K562 (cell line): ENCODE data around the gene MFAP3L. TPM values are rescaled to one million over a fixed set of nuclear protein-coding genes. Genes with fewer than 3 reads are reported as not detected.

Source experiments
- ATF1 ChIP-seq, 2 experiments: fragments of 450-650 bp in 1 of 2; IDR thresholded peaks; 2 replicates each; pipeline ENCODE4 v1.6.1; 2016; ENCODE audit warnings: missing compliant biosample characterization in 1 of 2, missing genetic modification characterization in 1 of 2
- NUFIP1 ChIP-seq: fragments of 450-650 bp; IDR thresholded peaks from 2 replicates; pipeline ENCODE4 v1.6.1; 2018; ENCODE audit not compliant: partially characterized antibody
- TAL1 ChIP-seq: fragments of 450-650 bp; IDR thresholded peaks from 2 replicates; pipeline ENCODE4 v1.6.1; 2016; ENCODE audit warnings: mild to moderate bottlenecking
- U2AF2 ChIP-seq: fragments of 200-400 bp; formaldehyde crosslinking; optimal IDR thresholded peaks from 2 replicates; pipeline ENCODE3; 2017; ENCODE audit warnings: low read depth, mild to moderate bottlenecking, low read length
- ZNF121 ChIP-seq: sonication (generic); formaldehyde crosslinking; conservative IDR thresholded peaks from 2 replicates; pipeline ENCODE4 v1.8.0; 2022; ENCODE audit warnings: missing genetic modification reagents
- polyA plus RNA-seq, 8 experiments: library from polyadenylated mRNA; depleted of rRNA in 4 of 8; stranded (reverse) in 5 of 8; unstranded in 3 of 8; fragments of >200 nt; fragmentation: Nextera tagmentation in 2 of 8; fragmentation: Illumina TruSeq in 1 of 8; extraction: Ambion mirVana in 2 of 8; extraction: Trizol in 1 of 8; gene quantifications; 2 replicates each; pipeline versions ENCODE4 v1.2.1 to v1.2.3, GENCODE V29; 2011 to 2014; ENCODE audit warnings: inconsistent platforms in 1 of 8, missing spikeins in 1 of 8
- total RNA-seq, 7 experiments: library from RNA; depleted of rRNA in 6 of 7; stranded (reverse); fragments of >200 nt in 6 of 7; fragmentation: Illumina TruSeq in 2 of 7; extraction: Trizol in 2 of 7; gene quantifications; 2 replicates each; pipeline versions ENCODE4 v1.2.1 to v1.2.3, GENCODE V29; 2011 to 2021; ENCODE audit warnings: low replicate concordance in 1 of 7
- TF ChIP-seq, protein P1 (sequence below): fragments of 450-650 bp; IDR thresholded peaks from 2 replicates; pipeline ENCODE4 v1.6.1; 2016; ENCODE audit warnings: borderline replicate concordance
- TF ChIP-seq, protein P2 (sequence below): fragments of 200-800 bp; sonication (Bioruptor generic); IDR thresholded peaks from 2 replicates; pipeline ENCODE4 v1.6.1; 2017; ENCODE audit warnings: missing genetic modification characterization, missing compliant biosample characterization

MFAP3L gene
- total and polyA plus RNA-seq, 9 of the 15 experiments (the other 6 are each of a cell fraction or from before 2014, with no cell fraction given) = 0.06 to 0.25 (median 0.20) TPM; not detected in 3

DNA sequence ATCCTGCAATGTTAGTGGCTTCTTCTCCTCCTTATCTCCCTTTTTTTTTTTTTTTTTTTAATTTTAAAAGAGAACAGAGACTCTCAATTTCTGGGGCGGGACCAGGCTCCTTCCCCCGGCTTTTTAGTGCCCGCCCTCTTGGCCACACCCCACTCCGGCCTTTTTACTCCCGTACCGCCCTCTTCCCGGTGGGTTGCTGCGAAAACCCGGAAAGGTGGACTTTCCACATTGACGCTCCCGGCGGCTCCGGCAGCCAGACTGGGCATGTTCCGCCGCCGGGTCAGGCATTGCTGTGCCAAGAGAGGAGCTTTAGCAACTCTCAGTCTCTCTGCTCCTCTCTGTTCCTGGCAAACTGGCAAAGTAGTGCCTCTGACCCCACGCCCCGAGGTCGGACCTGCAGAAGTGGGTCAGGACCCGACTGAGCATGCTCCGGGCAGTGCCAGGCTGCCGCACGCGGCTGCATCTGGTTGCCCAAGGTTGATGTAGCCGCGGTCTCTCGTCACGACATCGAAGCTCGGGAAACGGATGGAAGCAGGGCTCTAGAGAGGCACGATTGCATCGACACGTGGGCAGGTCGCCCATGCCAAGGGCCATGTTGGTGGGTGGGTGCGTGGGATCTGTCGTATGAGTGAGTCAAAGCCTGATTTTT lies 1.1 kb upstream of the MFAP3L start (continued):
- TF ChIP-seq U2AF2 (no peak), ATF1 (CRISPR knock-in tag; IDR thresholded peaks at IDR 0.05) (no peak), ATF1 (tag; IDR thresholded peaks at IDR 0.05) (peak; percentile 39; the same call in 1 of the 2 replicates), NUFIP1 (peak; percentile 40), TAL1 (no peak), ZNF121 (CRISPR knock-in tag) (no peak)
- TF ChIP-seq, protein P1, sequence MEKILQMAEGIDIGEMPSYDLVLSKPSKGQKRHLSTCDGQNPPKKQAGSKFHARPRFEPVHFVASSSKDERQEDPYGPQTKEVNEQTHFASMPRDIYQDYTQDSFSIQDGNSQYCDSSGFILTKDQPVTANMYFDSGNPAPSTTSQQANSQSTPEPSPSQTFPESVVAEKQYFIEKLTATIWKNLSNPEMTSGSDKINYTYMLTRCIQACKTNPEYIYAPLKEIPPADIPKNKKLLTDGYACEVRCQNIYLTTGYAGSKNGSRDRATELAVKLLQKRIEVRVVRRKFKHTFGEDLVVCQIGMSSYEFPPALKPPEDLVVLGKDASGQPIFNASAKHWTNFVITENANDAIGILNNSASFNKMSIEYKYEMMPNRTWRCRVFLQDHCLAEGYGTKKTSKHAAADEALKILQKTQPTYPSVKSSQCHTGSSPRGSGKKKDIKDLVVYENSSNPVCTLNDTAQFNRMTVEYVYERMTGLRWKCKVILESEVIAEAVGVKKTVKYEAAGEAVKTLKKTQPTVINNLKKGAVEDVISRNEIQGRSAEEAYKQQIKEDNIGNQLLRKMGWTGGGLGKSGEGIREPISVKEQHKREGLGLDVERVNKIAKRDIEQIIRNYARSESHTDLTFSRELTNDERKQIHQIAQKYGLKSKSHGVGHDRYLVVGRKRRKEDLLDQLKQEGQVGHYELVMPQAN = no peak
- TF ChIP-seq, protein P2, sequence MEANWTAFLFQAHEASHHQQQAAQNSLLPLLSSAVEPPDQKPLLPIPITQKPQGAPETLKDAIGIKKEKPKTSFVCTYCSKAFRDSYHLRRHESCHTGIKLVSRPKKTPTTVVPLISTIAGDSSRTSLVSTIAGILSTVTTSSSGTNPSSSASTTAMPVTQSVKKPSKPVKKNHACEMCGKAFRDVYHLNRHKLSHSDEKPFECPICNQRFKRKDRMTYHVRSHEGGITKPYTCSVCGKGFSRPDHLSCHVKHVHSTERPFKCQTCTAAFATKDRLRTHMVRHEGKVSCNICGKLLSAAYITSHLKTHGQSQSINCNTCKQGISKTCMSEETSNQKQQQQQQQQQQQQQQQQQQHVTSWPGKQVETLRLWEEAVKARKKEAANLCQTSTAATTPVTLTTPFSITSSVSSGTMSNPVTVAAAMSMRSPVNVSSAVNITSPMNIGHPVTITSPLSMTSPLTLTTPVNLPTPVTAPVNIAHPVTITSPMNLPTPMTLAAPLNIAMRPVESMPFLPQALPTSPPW = peak; percentile 66
